GM19193 (cell line): ENCODE data around the gene PLS1.

Experiments
- POLR2A ChIP-seq: IDR thresholded peaks from 4 replicates; pipeline ENCODE4 v1.6.1; 2011; ENCODE audit not compliant: insufficient read depth, insufficient read length; ENCODE audit errors: extremely low read depth

PLS1 gene

GRCh38 chr3:142650001-142650693, 54.0 kb downstream of the PLS1 start:
- no peak for TF ChIP-seq POLR2A

DNA sequence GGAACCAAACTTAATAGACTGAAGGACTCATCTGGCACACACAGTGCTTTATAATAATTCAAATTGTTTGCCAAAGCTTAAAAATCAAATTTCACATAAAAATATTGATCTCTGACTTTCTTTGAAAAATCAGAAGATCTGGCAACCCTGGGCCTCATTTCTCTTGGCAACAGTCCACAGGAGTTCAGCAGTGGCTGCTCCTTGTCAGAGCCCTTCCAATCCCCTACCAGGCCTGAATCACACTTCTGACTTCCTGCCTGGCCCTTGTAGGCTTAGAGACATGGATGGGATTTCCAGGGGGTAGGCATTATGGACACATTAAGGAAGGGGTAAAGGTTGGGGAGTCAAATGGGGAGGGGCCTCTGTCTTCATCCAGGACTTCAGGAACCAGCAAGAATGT, 55.5 kb downstream of the PLS1 start:
- TF ChIP-seq POLR2A: no peak

DNA sequence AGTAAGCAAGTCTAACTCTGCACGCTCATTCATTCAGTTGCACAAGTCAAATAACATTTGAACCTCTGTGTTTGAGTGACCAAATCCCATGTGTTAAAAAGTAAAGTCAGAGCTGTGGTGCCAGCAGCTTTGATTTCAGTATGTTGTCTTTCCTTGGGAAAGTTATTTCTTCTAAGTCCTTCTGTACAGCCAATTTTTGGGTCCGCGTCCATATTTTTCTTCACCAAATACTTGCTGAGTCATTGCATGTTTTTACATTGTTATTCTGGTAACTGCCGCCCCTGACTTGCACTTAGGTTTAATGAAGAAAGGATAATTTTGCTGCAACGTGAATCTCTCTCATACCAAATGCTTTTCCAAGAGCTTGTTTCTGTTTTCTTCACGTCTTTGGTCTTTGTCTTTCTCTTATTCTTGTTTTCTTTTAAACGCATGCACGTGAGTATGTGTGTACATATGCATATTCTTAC, 56.7 kb downstream of the PLS1 start:
- no peak for TF ChIP-seq POLR2A

GRCh38 chr3:142656575-142656974, 60.4 kb downstream of the PLS1 start:
- no peak for TF ChIP-seq POLR2A

DNA sequence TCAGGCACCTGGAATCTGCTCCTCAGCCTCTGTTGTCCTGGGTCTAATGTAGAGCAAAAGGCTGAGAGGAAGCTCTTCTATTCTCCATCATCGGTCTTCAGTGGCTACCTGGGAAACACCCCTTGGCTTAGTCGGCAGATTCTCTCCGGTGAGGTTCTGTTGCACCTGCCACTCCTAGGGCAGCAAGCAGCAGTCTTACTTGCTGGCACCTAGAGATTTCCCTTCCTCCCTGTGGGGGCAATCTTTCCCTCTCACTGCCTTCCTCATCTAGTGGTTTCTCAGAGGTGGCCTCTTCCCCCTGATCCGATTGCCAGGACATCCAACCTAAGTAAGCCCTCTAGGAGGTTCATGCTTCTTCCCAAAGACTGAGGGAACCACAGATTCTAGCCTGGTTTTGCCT, 60.8 kb downstream of the PLS1 start:
- no peak for TF ChIP-seq POLR2A

DNA sequence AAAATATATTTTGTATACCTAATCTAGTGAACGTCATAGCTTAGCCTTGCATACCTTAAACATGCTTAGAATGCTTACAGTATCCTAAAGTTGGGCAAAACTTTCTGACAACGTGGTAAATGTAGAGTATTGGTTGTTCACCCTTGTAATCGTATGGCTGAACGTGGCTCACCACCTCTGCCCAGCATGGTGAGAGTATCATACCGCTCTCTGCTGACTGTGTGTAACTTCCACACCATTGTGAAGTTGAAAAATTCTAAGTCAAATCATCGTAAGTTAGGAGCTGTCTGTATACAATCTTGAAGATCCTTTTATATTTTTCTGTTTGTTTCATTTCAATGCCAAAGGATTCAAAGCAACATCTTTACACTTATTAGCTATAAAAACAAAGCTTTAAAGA, 64.2 kb downstream of the PLS1 start:
- TF ChIP-seq POLR2A: no peak

DNA sequence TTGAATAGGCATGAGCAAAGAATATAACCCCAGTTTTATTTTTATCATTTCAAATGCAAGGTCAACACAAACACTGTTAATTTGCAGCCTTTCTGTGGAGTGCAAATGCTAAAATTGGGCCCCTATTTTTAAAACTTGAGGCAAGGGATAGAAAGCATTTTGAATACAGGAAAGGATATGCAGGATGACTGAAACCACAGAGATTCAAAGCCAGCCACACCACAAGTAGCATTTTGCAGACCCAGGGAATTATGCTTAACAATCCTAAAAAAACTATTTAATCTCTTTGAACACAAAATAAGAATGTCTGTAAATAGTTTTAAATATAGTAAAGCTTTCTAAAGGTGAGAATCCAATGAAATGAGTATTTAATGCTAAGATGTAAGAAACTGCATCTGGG, 64.7 kb downstream of the PLS1 start:
- no peak for TF ChIP-seq POLR2A

GRCh38 chr3:142663865-142664264, 67.7 kb downstream of the PLS1 start:
- no peak for TF ChIP-seq POLR2A

GRCh38 chr3:142664311-142664710, 68.1 kb downstream of the PLS1 start:
- TF ChIP-seq POLR2A: no peak

DNA sequence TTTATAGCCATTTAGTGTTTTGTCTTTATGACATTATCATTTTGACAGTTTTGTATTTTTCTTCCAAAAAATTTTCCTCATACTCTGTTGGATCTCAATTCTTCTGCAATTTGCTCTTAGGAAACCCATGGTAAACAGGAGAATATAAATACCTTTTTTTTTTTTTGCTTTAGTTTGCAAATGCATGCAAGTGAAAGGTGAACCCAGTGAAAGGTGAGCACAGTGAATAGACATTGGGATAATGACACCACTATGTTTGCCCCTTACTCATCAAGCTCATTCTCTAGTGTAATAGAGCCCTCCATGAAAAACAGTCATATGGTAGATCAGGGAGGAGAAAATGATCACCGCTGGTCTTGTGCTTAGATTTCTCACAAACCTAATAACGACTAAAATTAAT, 68.6 kb downstream of the PLS1 start:
- no peak for TF ChIP-seq POLR2A

- TF ChIP-seq POLR2A: no peak
Measured at GRCh38 chr3:142670120-142670519, 73.9 kb downstream of the PLS1 start.

- TF ChIP-seq POLR2A: no peak
Measured at GRCh38 chr3:142676151-142676550, 80.0 kb downstream of the PLS1 start.

DNA sequence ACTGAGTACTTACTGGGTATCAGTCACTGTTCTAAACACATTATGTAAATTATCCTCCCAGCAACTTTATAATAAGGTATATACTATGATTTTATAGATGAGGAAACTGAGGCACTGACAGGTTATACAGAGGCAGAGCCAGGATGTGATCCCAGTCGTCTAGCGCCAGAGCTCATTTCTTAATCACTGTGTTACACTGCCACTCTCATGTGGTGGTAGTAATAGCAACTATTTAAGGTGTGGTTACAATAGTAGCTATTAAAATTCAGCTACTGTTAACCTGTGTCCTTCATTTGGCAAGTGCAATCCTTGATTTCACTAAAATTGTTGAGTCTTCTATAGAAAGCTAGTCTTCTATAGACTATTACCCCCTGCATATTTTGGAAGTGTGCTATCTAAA, 84.5 kb downstream of the PLS1 start:
- TF ChIP-seq POLR2A: no peak

DNA sequence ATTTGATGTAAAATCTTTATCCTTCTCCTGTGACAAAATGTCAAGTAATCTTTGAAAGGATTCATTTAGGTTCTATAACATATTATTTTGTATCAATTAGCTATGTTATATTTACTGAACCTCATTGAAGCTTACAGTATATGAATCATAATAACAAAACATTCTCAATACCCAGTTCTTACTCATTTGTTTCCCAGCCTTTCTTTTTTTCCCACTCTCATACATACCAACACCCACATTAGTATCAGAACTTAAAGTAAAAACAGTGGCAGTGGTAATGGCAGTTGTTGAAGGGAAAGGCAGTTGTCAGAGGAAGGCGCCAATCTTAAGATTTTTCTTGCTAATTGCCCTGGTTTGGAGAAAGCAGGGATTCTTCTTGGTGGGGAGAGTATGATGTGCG, 94.4 kb downstream of the PLS1 start:
- no peak for TF ChIP-seq POLR2A

GRCh38 chr3:142691527-142691926, 95.3 kb downstream of the PLS1 start:
- TF ChIP-seq POLR2A: no peak

GRCh38 chr3:142693136-142693853, 97.1 kb downstream of the PLS1 start:
- TF ChIP-seq POLR2A: no peak
